ENCODE measurements around the gene GRIK4.
A peak's percentile ranks its signal among the peaks of the same experiment; 100 is the strongest.

The GRIK4 gene

GRCh38 chr11:120841074-120841473, 329.5 kb downstream of the GRIK4 start:
- DNase-seq (ENCODE audit: low read depth) = no peak

- DNase-seq (ENCODE audit: low read depth) = peak; percentile 12
These were observed 330.6 kb downstream of the GRIK4 start for GRCh38 chr11:120842195-120842594.

GRCh38 chr11:120853435-120853834, 341.9 kb downstream of the GRIK4 start:
- DNase-seq (ENCODE audit: low read depth) = no peak

- DNase-seq (ENCODE audit: low read depth) = no peak
These were observed 343.4 kb downstream of the GRIK4 start for GRCh38 chr11:120854988-120855387.

- DNase-seq (ENCODE audit: low read depth) = no peak
These were observed 346.0 kb downstream of the GRIK4 start for GRCh38 chr11:120857508-120857907.

- DNase-seq (ENCODE audit: low read depth) = no peak
These were observed 347.2 kb downstream of the GRIK4 start for GRCh38 chr11:120858740-120859139.

GRCh38 chr11:120859552-120860295, 348.2 kb downstream of the GRIK4 start:
- DNase-seq (ENCODE audit: low read depth) = no peak

GRCh38 chr11:120863359-120863758, 351.8 kb downstream of the GRIK4 start:
- DNase-seq (ENCODE audit: low read depth) = no peak

- no peak for DNase-seq (ENCODE audit: low read depth)
These were observed 355.5 kb downstream of the GRIK4 start for GRCh38 chr11:120867024-120867423.

- no peak for DNase-seq (ENCODE audit: low read depth)
These were observed 356.0 kb downstream of the GRIK4 start for GRCh38 chr11:120867531-120867930.

GRCh38 chr11:120867988-120868387, 356.4 kb downstream of the GRIK4 start:
- no peak for DNase-seq (ENCODE audit: low read depth)

- DNase-seq (ENCODE audit: low read depth) = no peak
These were observed 357.5 kb downstream of the GRIK4 start for GRCh38 chr11:120869097-120869496.

- DNase-seq (ENCODE audit: low read depth) = no peak
These were observed 358.0 kb downstream of the GRIK4 start for GRCh38 chr11:120869516-120870011.

GRCh38 chr11:120871194-120871593, 359.6 kb downstream of the GRIK4 start:
- no peak for DNase-seq (ENCODE audit: low read depth)

GRCh38 chr11:120871924-120872323, 360.4 kb downstream of the GRIK4 start:
- no peak for DNase-seq (ENCODE audit: low read depth)

GRCh38 chr11:120873966-120874735, 362.6 kb downstream of the GRIK4 start:
- no peak for DNase-seq (ENCODE audit: low read depth)

GRCh38 chr11:120875986-120876385, 364.4 kb downstream of the GRIK4 start:
- DNase-seq (ENCODE audit: low read depth) = no peak

GRCh38 chr11:120877746-120878365, 366.3 kb downstream of the GRIK4 start:
- no peak for DNase-seq (ENCODE audit: low read depth)

GRCh38 chr11:120878781-120879180, 367.2 kb downstream of the GRIK4 start:
- no peak for DNase-seq (ENCODE audit: low read depth)

- no peak for DNase-seq (ENCODE audit: low read depth)
These were observed 369.1 kb downstream of the GRIK4 start for GRCh38 chr11:120880498-120881175.

GRCh38 chr11:120881596-120881995, 370.0 kb downstream of the GRIK4 start:
- DNase-seq (ENCODE audit: low read depth) = no peak

GRCh38 chr11:120882175-120882574, 370.6 kb downstream of the GRIK4 start:
- DNase-seq (ENCODE audit: low read depth) = no peak

Measured in CMK (cell line).